ENCODE data around the gene HNRNPUL1. TPM values are rescaled to one million over a fixed set of nuclear protein-coding genes. Genes with fewer than 3 reads are reported as not detected.

HNRNPUL1 gene
- total and polyA plus RNA-seq, 9 of the 15 experiments (the other 6 are each of a cell fraction or from before 2014, with no cell fraction given) = 7.3 to 211 (median 85.0) TPM

GRCh38 chr19:41310033-41310831, 46.1 kb downstream of the HNRNPUL1 start, which contains the start of gene CCDC97 (continued):
- TF ChIP-seq CHD7 (IDR thresholded peaks at IDR 0.05; ENCODE audit: low read depth, low read length) = peak; percentile 38
- TF ChIP-seq HDAC6 (IDR thresholded peaks at IDR 0.05; ENCODE audit: low read depth, low read length) = no peak
- TF ChIP-seq YY1 (IDR thresholded peaks at IDR 0.05; ENCODE audit: borderline replicate concordance in 1 of 3, control insufficient read depth in 1 of 3, extremely low read depth in 1 of 3, insufficient read depth in 3 of 3, insufficient read length in 1 of 3, insufficient replicate concordance in 2 of 3, low read depth in 1 of 3, low read length in 2 of 3) = peak in 2 of 3 experiments; percentile 49 to 66
- TF ChIP-seq MYNN (IDR thresholded peaks at IDR 0.05) = peak; percentile 86
- no peak for TF ChIP-seq MYNN (CRISPR knock-in tag; IDR thresholded peaks at IDR 0.05)
- no peak for TF ChIP-seq KLF16 (IDR thresholded peaks at IDR 0.05)
- TF ChIP-seq FOXP1 (CRISPR knock-in tag; IDR thresholded peaks at IDR 0.05) = peak; percentile 67; the same call in 1 of the 2 replicates
- peak in 1 of 2 experiments; percentile 95; a peak in 2 of 4 replicates for TF ChIP-seq ZNF639 (CRISPR knock-in tag; conservative IDR thresholded peaks at IDR 0.05 in 1 of 2, IDR thresholded peaks at IDR 0.05 in 1 of 2)
- peak; percentile 64 for TF ChIP-seq DPF2 (IDR thresholded peaks at IDR 0.05)
- no peak for TF ChIP-seq ATF2 (CRISPR knock-in tag; IDR thresholded peaks at IDR 0.05)
- peak; percentile 84 for TF ChIP-seq SUPT5H (IDR thresholded peaks at IDR 0.05)

Measured in K562 (cell line).